DND-41 (cell line): ENCODE measurements around the gene PROM2.

Experiments
- ATAC-seq: fragments of 200-7000 bp; cut with Tn5 transposase; 3 replicates; pipeline ENCODE4 v1.9.1; 2021; ENCODE audit warnings: low read depth; ENCODE audit not compliant: insufficient read depth
- DNase-seq: peaks from one replicate; pipeline ENCODE4 v3.0.0-alpha.2; 2020
- H2AFZ ChIP-seq: 2 replicates; pipeline ENCODE4 v1.6.0; 2012; ENCODE audit warnings: low read depth, low read length
- H3K27ac ChIP-seq: 2 replicates; pipeline ENCODE4 v1.5.1; 2012; ENCODE audit warnings: low read length, inconsistent platforms
- H3K27me3 ChIP-seq: fragments of 200-600 bp; sonication (generic); 2 replicates; pipeline ENCODE4 v1.6.0; 2012; ENCODE audit warnings: low read length, mild to moderate bottlenecking, inconsistent platforms; ENCODE audit not compliant: insufficient read depth, poor library complexity
- H3K36me3 ChIP-seq: 2 replicates; pipeline ENCODE4 v1.5.1; 2012; ENCODE audit warnings: low read length, inconsistent platforms; ENCODE audit not compliant: insufficient read depth
- H3K4me1 ChIP-seq: 2 replicates; pipeline ENCODE4 v1.5.1; 2012; ENCODE audit warnings: mild to moderate bottlenecking, low read length; ENCODE audit not compliant: insufficient read depth
- H3K4me2 ChIP-seq: 2 replicates; pipeline ENCODE4 v1.6.0; 2012; ENCODE audit warnings: mild to moderate bottlenecking, moderate library complexity, low read length, inconsistent platforms; ENCODE audit not compliant: insufficient read depth
- H3K4me3 ChIP-seq, 2 experiments: fragments of 200-600 bp in 1 of 2; shearing (Covaris generic) in 1 of 2; 2 replicates each; pipeline ENCODE4 v1.5.1; 2012 to 2016; ENCODE audit warnings: inconsistent platforms in 2 of 2, low read length in 2 of 2, mild to moderate bottlenecking in 2 of 2, low read depth in 1 of 2, moderate library complexity in 1 of 2
- H3K79me2 ChIP-seq: 2 replicates; pipeline ENCODE4 v1.6.0; 2012; ENCODE audit warnings: low read length, inconsistent platforms; ENCODE audit not compliant: insufficient read depth
- H3K9ac ChIP-seq: 2 replicates; pipeline ENCODE4 v1.6.0; 2012; ENCODE audit warnings: low read depth, mild to moderate bottlenecking, inconsistent platforms, low read length, moderate library complexity
- H3K9me3 ChIP-seq: 2 replicates; pipeline ENCODE4 v1.5.1; 2012; ENCODE audit warnings: low read length, moderate library complexity, mild to moderate bottlenecking, inconsistent platforms; ENCODE audit not compliant: insufficient read depth, severe bottlenecking
- H4K20me1 ChIP-seq: 2 replicates; pipeline ENCODE4 v1.6.0; 2012; ENCODE audit warnings: low read length; ENCODE audit not compliant: insufficient read depth
- EZH2 ChIP-seq: IDR thresholded peaks from 3 replicates; pipeline ENCODE4 v1.6.1; 2012; ENCODE audit warnings: borderline replicate concordance, low read depth, mild to moderate bottlenecking, moderate library complexity, low read length, inconsistent platforms; ENCODE audit not compliant: severe bottlenecking
- TF ChIP-seq, protein P1 (sequence below): IDR thresholded peaks from 2 replicates; pipeline ENCODE4 v1.5.1; 2012; ENCODE audit warnings: borderline replicate concordance, low read length, moderate library complexity, mild to moderate bottlenecking; ENCODE audit not compliant: poor library complexity, severe bottlenecking; ENCODE audit errors: extremely low read depth

PROM2 gene, protein sequence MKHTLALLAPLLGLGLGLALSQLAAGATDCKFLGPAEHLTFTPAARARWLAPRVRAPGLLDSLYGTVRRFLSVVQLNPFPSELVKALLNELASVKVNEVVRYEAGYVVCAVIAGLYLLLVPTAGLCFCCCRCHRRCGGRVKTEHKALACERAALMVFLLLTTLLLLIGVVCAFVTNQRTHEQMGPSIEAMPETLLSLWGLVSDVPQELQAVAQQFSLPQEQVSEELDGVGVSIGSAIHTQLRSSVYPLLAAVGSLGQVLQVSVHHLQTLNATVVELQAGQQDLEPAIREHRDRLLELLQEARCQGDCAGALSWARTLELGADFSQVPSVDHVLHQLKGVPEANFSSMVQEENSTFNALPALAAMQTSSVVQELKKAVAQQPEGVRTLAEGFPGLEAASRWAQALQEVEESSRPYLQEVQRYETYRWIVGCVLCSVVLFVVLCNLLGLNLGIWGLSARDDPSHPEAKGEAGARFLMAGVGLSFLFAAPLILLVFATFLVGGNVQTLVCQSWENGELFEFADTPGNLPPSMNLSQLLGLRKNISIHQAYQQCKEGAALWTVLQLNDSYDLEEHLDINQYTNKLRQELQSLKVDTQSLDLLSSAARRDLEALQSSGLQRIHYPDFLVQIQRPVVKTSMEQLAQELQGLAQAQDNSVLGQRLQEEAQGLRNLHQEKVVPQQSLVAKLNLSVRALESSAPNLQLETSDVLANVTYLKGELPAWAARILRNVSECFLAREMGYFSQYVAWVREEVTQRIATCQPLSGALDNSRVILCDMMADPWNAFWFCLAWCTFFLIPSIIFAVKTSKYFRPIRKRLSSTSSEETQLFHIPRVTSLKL

DNA sequence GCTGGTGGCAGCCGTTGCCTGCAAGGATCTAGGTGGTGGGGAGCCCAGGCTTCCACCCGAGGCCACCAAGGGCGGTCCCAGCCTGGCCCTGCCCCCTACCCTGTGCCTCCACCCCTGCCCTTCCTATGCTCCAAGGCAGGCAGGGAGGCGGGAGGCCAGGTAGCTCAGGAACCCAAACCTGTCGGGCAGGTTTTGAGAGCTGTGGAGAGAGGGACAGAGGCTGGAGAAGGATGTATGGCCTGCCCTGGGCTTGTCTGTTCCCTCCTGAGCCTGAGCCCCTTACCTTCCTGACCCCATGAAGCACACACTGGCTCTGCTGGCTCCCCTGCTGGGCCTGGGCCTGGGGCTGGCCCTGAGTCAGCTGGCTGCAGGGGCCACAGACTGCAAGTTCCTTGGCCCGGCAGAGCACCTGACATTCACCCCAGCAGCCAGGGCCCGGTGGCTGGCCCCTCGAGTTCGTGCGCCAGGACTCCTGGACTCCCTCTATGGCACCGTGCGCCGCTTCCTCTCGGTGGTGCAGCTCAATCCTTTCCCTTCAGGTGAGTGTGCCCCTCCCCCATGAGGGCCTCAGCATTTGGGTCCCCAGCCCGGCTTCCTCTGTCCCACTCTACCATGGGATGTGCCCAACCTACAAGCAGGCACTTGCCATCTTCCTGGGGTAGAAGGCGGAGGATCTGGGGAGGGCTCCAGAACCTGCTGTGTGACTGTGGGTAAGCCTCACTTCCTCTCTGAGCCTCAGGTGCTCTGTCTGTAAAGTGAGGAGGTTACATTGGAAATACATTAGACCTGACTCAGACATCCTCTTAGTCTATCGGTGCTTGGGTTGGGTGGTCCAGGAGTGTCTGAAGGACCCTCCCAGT is at the start of gene PROM2:
PROM2 (plus strand) TSS at position 159 of the 860 bp plus-strand sequence; CDS start at position 296, 137 bp downstream.
- no peak for TF ChIP-seq EZH2
- TF ChIP-seq, protein P1, sequence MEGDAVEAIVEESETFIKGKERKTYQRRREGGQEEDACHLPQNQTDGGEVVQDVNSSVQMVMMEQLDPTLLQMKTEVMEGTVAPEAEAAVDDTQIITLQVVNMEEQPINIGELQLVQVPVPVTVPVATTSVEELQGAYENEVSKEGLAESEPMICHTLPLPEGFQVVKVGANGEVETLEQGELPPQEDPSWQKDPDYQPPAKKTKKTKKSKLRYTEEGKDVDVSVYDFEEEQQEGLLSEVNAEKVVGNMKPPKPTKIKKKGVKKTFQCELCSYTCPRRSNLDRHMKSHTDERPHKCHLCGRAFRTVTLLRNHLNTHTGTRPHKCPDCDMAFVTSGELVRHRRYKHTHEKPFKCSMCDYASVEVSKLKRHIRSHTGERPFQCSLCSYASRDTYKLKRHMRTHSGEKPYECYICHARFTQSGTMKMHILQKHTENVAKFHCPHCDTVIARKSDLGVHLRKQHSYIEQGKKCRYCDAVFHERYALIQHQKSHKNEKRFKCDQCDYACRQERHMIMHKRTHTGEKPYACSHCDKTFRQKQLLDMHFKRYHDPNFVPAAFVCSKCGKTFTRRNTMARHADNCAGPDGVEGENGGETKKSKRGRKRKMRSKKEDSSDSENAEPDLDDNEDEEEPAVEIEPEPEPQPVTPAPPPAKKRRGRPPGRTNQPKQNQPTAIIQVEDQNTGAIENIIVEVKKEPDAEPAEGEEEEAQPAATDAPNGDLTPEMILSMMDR: no peak
- H3K79me2 ChIP-seq: no peaks in the 10 kb centered on the region
- H3K9ac ChIP-seq: no peak within 1 kb of the TSS
- ATAC-seq (no peak), DNase-seq (no peak)
- H4K20me1 ChIP-seq: peaks cover 2% of the 10 kb centered on the region; the same call in 1 of the 2 replicates
- H2AFZ ChIP-seq: no peak within 1 kb of the TSS
- H3K36me3 ChIP-seq: no peaks in the 10 kb centered on the region
- no peak within 1 kb of the TSS for H3K27ac ChIP-seq
- no peaks in the 10 kb centered on the region for H3K9me3 ChIP-seq
- H3K4me2 ChIP-seq: no peak within 1 kb of the TSS
- H3K27me3 ChIP-seq: no peaks in the 10 kb centered on the region
- no peak within 1 kb of the TSS for H3K4me3 ChIP-seq
- no peaks in the 10 kb centered on the region for H3K4me1 ChIP-seq

DNA sequence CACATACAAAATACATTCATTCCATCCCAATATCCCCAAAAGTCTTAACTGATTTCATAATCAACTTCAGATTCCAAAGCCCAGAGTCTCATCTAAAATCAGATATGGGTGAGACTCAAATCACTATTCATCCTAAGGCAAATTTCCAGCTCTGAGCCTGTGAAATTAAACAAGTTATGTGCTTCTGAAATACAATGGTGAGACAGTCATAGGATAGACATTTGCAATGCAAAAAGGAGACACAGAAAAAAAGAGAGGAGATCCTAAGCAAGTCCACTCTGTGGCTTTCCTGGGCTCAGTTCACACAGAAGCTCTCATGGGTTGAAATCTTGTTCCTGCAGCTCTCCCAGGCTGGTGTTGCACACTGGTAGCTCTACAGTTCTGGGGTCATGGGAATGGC is 48.6 kb upstream of the PROM2 start:
- H3K9ac ChIP-seq: no peak overlapping the region
- no peak for TF ChIP-seq EZH2
- TF ChIP-seq, protein P1: no peak
- H3K9me3 ChIP-seq: peaks cover 11% of the 10 kb centered on the region
- H3K27me3 ChIP-seq: no peaks in the 10 kb centered on the region
- DNase-seq: no peak
- no peaks in the 10 kb centered on the region; the same call in 1 of the 2 replicates for H3K36me3 ChIP-seq
- H3K4me2 ChIP-seq: no peak overlapping the region
- no peaks in the 10 kb centered on the region for H3K79me2 ChIP-seq
- no peak overlapping the region for H2AFZ ChIP-seq
- no peak overlapping the region for H3K27ac ChIP-seq
- no peak overlapping the region for H3K4me3 ChIP-seq
- no peak for ATAC-seq
- H3K4me1 ChIP-seq: no peaks in the 10 kb centered on the region
- no peaks in the 10 kb centered on the region for H4K20me1 ChIP-seq

DNA sequence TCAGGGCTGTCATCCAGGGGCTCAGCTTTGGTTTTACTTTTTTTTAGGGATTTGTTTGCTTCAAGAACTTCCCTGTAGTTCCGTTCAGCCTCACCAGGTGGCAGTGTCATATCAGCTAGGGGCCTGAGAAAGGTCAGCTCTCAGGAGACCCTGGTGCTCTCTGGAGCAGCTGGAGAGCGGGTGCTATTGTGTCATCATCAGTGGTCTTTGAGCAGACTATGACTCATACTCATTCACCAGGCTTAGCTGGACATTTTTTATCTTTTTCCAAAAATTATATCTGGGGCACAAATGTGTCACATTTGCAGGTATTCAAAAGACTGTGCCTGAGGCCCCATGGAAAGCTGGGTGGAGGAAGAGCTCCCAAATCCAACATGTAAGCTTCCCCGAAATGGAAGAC is 42.5 kb upstream of the PROM2 start:
- Histone ChIP-seq H3K4me2 (no peak overlapping the region), H3K27me3 (no peaks in the 10 kb centered on the region), H3K4me3 (no peak overlapping the region), H3K36me3 (no peaks in the 10 kb centered on the region), H3K9ac (no peak overlapping the region), H3K9me3 (no peaks in the 10 kb centered on the region), H3K27ac (no peak overlapping the region), H4K20me1 (no peaks in the 10 kb centered on the region), H2AFZ (no peak overlapping the region), H3K4me1 (no peaks in the 10 kb centered on the region), H3K79me2 (no peaks in the 10 kb centered on the region)
- peak; percentile 81 for ATAC-seq
- peak; percentile 70 for DNase-seq
- TF ChIP-seq EZH2: no peak
- TF ChIP-seq, protein P1: peak; percentile 86
